SW 1271 (cell line): Measurements from ENCODE around the gene PSMD13.

Experiments
- DNase-seq, 2 experiments: peaks; one replicate each; lab custom pipeline; 2025; lab: John Stamatoyannopoulos, UW

PSMD13 gene

GRCh38 chr11:299081-299891 lies 62.5 kb downstream of the PSMD13 start, which contains the start of gene IFITM5:
Gene IFITM5, minus strand, starts transcription at chr11:299526. Its CDS starts 36 bp downstream, at chr11:299490.
- DNase-seq, result no peak

- no peak for DNase-seq
Observed at GRCh38 chr11:299951-300735, 63.4 kb downstream of the PSMD13 start.
